Measurements from ENCODE around the gene FSHR. TPM values are rescaled to one million over a fixed set of nuclear protein-coding genes. Genes with fewer than 3 reads are reported as not detected.

Gene FSHR
- total and polyA plus RNA-seq, 2 experiments from 2014 or later, result not detected

GRCh38 chr2:48927355-48927754, 227.0 kb downstream of the FSHR start:
- no peaks in the 10 kb centered on the region for H3K4me1 ChIP-seq (ENCODE audit: insufficient read depth)
- in situ Hi-C loops (cut with MboI), result loop anchor here (25.0 kb wide), 1 partner anchor 315 kb away; the partner anchor contains the start of gene GTF2A1L
- H3K79me2 ChIP-seq (ENCODE audit: insufficient read depth), result no peaks in the 10 kb centered on the region
- no peaks in the 10 kb centered on the region for H3K27me3 ChIP-seq (replicated peaks; ENCODE audit: insufficient read depth)
- H3F3A ChIP-seq (ENCODE audit: insufficient read depth), result no peaks in the 10 kb centered on the region
- no peak overlapping the region for H3K27ac ChIP-seq
- H3K9me3 ChIP-seq (ENCODE audit: low read depth), result no peaks in the 10 kb centered on the region
- no peak overlapping the region for H2AFZ ChIP-seq
- TF ChIP-seq EZH2phosphoT487 (IDR thresholded peaks at IDR 0.05; ENCODE audit: insufficient read depth, low read depth), result no peak
- TF ChIP-seq EZH2 (IDR thresholded peaks at IDR 0.05; ENCODE audit: insufficient read depth, poor library complexity, severe bottlenecking), result no peak
- no peak overlapping the region for H3K4me3 ChIP-seq
- WGBS, 2 experiments (ENCODE audit: low coverage in 1 of 2, low lambda C conversion rate in 2 of 2, missing lambda C conversion rate in 2 of 2), result 4 to 7% methylated on average over 2 of the region's 2 CpGs
- no peaks in the 10 kb centered on the region for H4K20me1 ChIP-seq (ENCODE audit: insufficient read depth)
- H3K9ac ChIP-seq, result no peak overlapping the region
- no peak overlapping the region for H3K4me2 ChIP-seq (ENCODE audit: unreplicated experiment)
- no peaks in the 10 kb centered on the region for H3K9me2 ChIP-seq (ENCODE audit: insufficient read depth)
- DNase-seq, result no peak
- no peaks in the 10 kb centered on the region for H3K36me3 ChIP-seq (ENCODE audit: low read depth)

GRCh38 chr2:48915884-48916283, 238.4 kb downstream of the FSHR start:
- WGBS, 2 experiments (ENCODE audit: low coverage in 1 of 2, low lambda C conversion rate in 2 of 2, missing lambda C conversion rate in 2 of 2), result 78 to 80% methylated on average over 19 of the region's 19 CpGs
- no peaks in the 10 kb centered on the region for H3F3A ChIP-seq (ENCODE audit: insufficient read depth)
- H3K9me3 ChIP-seq (ENCODE audit: low read depth), result no peaks in the 10 kb centered on the region
- H3K4me1 ChIP-seq (ENCODE audit: insufficient read depth), result no peaks in the 10 kb centered on the region
- H3K27ac ChIP-seq, result no peak overlapping the region
- no peak overlapping the region for H3K4me2 ChIP-seq (ENCODE audit: unreplicated experiment)
- H3K4me3 ChIP-seq, result no peak overlapping the region
- H3K9ac ChIP-seq, result no peak overlapping the region
- H3K9me2 ChIP-seq (ENCODE audit: insufficient read depth), result no peaks in the 10 kb centered on the region
- peaks cover 4% of the 10 kb centered on the region; the same call in 1 of the 2 replicates for H3K27me3 ChIP-seq (replicated peaks; ENCODE audit: insufficient read depth)
- H4K20me1 ChIP-seq (ENCODE audit: insufficient read depth), result no peaks in the 10 kb centered on the region
- no peak overlapping the region for H2AFZ ChIP-seq
- no peak for TF ChIP-seq EZH2phosphoT487 (IDR thresholded peaks at IDR 0.05; ENCODE audit: insufficient read depth, low read depth)
- no peak for TF ChIP-seq EZH2 (IDR thresholded peaks at IDR 0.05; ENCODE audit: insufficient read depth, poor library complexity, severe bottlenecking)
- no peaks in the 10 kb centered on the region for H3K79me2 ChIP-seq (ENCODE audit: insufficient read depth)
- in situ Hi-C loops (cut with MboI), result no loop called here
- DNase-seq, result no peak
- H3K36me3 ChIP-seq (ENCODE audit: low read depth), result no peaks in the 10 kb centered on the region

- WGBS, 2 experiments (ENCODE audit: low coverage in 1 of 2, low lambda C conversion rate in 2 of 2, missing lambda C conversion rate in 2 of 2), result 46 to 54% methylated on average over 10 of the region's 10 CpGs
These were observed 239.1 kb downstream of the FSHR start for GRCh38 chr2:48915227-48915626.

GRCh38 chr2:48914477-48915089, 239.7 kb downstream of the FSHR start:
- H3K4me2 ChIP-seq (ENCODE audit: unreplicated experiment), result no peak overlapping the region
- H3K9me3 ChIP-seq (ENCODE audit: low read depth), result no peaks in the 10 kb centered on the region
- H3K9ac ChIP-seq, result no peak overlapping the region
- H3K4me1 ChIP-seq (ENCODE audit: insufficient read depth), result no peaks in the 10 kb centered on the region
- H2AFZ ChIP-seq, result no peak overlapping the region
- no peak overlapping the region for H3K27ac ChIP-seq
- no peak overlapping the region for H3K4me3 ChIP-seq
- no peaks in the 10 kb centered on the region for H3F3A ChIP-seq (ENCODE audit: insufficient read depth)
- no peaks in the 10 kb centered on the region; the same call in 1 of the 2 replicates for H3K27me3 ChIP-seq (replicated peaks; ENCODE audit: insufficient read depth)
- H3K79me2 ChIP-seq (ENCODE audit: insufficient read depth), result no peaks in the 10 kb centered on the region
- DNase-seq, result no peak
- H3K9me2 ChIP-seq (ENCODE audit: insufficient read depth), result no peaks in the 10 kb centered on the region
- H4K20me1 ChIP-seq (ENCODE audit: insufficient read depth), result no peaks in the 10 kb centered on the region
- in situ Hi-C loops (cut with MboI), result no loop called here
- no peak for TF ChIP-seq EZH2 (IDR thresholded peaks at IDR 0.05; ENCODE audit: insufficient read depth, poor library complexity, severe bottlenecking)
- TF ChIP-seq EZH2phosphoT487 (IDR thresholded peaks at IDR 0.05; ENCODE audit: insufficient read depth, low read depth), result no peak
- 0 to 2% methylated on average over 1 of the region's 1 CpG for WGBS, 2 experiments (ENCODE audit: low coverage in 1 of 2, low lambda C conversion rate in 2 of 2, missing lambda C conversion rate in 2 of 2)
- H3K36me3 ChIP-seq (ENCODE audit: low read depth), result no peaks in the 10 kb centered on the region

More at GRCh38 chr2:48915227-48915626, 239.1 kb downstream of the FSHR start:
- no peak for TF ChIP-seq EZH2 (IDR thresholded peaks at IDR 0.05; ENCODE audit: insufficient read depth, poor library complexity, severe bottlenecking)
- no peak for TF ChIP-seq EZH2phosphoT487 (IDR thresholded peaks at IDR 0.05; ENCODE audit: insufficient read depth, low read depth)
- no peaks in the 10 kb centered on the region for H3K36me3 ChIP-seq (ENCODE audit: low read depth)
- H3K79me2 ChIP-seq (ENCODE audit: insufficient read depth), result no peaks in the 10 kb centered on the region
- H3K9ac ChIP-seq, result no peak overlapping the region
- in situ Hi-C loops (cut with MboI), result no loop called here
- DNase-seq, result no peak
- H3F3A ChIP-seq (ENCODE audit: insufficient read depth), result no peaks in the 10 kb centered on the region
- H3K27me3 ChIP-seq (replicated peaks; ENCODE audit: insufficient read depth), result peaks cover 4% of the 10 kb centered on the region; the same call in 1 of the 2 replicates
- no peaks in the 10 kb centered on the region for H3K9me3 ChIP-seq (ENCODE audit: low read depth)
- no peak overlapping the region for H2AFZ ChIP-seq
- no peaks in the 10 kb centered on the region for H3K4me1 ChIP-seq (ENCODE audit: insufficient read depth)
- H3K4me2 ChIP-seq (ENCODE audit: unreplicated experiment), result no peak overlapping the region
- no peak overlapping the region for H3K4me3 ChIP-seq
- no peak overlapping the region for H3K27ac ChIP-seq
- H4K20me1 ChIP-seq (ENCODE audit: insufficient read depth), result no peaks in the 10 kb centered on the region
- no peaks in the 10 kb centered on the region for H3K9me2 ChIP-seq (ENCODE audit: insufficient read depth)

Small RNAs within 50 kb of the gene (microRNA-seq; reads per million reads assigned to microRNA genes)
- gene MIR548BA (ENCODE audit: borderline number of aligned reads), result not detected

Small RNAs within 50 kb of the gene (small RNA-seq; reads per million reads assigned to genes)
- gene MIR548BA (ENCODE audit: low read depth, low replicate concordance), result not detected

Measured in GM23248 (cell line).